ENCODE results near the gene CORIN.

Gene CORIN

DNA sequence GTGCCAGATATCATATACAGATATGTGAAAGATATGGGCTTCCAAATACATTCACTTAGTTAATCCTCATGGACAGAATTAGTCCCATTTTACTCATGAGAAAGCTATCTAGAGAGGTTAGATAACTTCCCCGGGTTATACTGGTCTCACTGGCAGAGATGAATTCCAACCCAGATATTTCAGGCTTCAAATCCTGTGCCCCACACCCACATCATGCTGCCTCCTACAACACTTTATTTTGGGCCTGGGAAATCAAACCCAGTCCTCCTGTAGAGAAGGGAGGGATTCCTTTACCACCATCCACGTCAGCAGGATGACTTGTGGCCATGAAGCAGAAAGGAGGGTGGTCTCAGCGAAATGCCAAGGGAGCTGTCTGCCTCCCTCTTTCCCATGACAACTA lies 239.0 kb downstream of the CORIN start:
- Histone ChIP-seq H3K56ac (ENCODE audit: low read length) (no peak overlapping the region), H3K4me1 (ENCODE audit: control insufficient read depth, low read depth, low read length) (no peaks in the 10 kb centered on the region), H3K79me2 (ENCODE audit: control insufficient read depth, insufficient read depth, low read length) (no peaks in the 10 kb centered on the region), H4K5ac (ENCODE audit: low read length) (no peak overlapping the region), H2AK5ac (ENCODE audit: low read length) (no peak overlapping the region), H3K4me2 (ENCODE audit: low read length) (no peak overlapping the region), H3K18ac (ENCODE audit: low read length) (no peak overlapping the region), H3K27ac (ENCODE audit: low read depth, low read length) (no peak overlapping the region), H3K4me3 (ENCODE audit: low read length) (no peak overlapping the region), H3K36me3 (ENCODE audit: control insufficient read depth, insufficient read depth, low read length) (no peaks in the 10 kb centered on the region), H3K79me1 (ENCODE audit: low read length) (no peaks in the 10 kb centered on the region), H3K9ac (ENCODE audit: low read length) (no peak overlapping the region), H2BK5ac (ENCODE audit: low read length) (no peak overlapping the region), H3K4ac (ENCODE audit: low read depth, low read length) (no peak overlapping the region), H2BK120ac (ENCODE audit: low read depth, low read length) (no peak overlapping the region), H3K23ac (ENCODE audit: low read length) (no peak overlapping the region), H2BK15ac (replicated peaks; ENCODE audit: low read depth) (no peak overlapping the region), H3K27me3 (ENCODE audit: insufficient read depth, low read length, poor library complexity) (no peaks in the 10 kb centered on the region), H4K8ac (ENCODE audit: low read depth, low read length) (no peak overlapping the region)
- no CpG with 5 or more reads among the region's 3 CpGs for WGBS (ENCODE audit: extremely low coverage, insufficient coverage, low lambda C conversion rate)
- DNase-seq, result no peak

DNA sequence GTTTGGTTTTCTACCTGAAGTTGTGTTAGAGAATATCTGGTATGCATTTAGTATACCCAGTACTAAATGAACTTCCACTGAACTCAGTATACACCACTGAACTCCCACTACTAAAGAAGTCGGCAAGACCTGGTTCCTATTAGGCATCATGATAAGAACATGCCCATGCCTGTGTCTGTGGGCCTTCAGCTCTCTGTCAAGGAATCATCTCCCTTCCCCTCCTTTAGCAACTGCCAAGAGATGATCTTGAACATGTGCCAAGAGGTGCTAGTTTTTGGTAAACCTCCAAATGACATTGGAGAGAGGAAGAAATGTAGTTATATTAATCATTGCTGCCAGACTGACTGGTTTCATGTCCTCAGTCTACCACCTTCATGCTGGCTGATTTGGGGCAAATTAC lies 239.5 kb downstream of the CORIN start:
- no peaks in the 10 kb centered on the region for H3K79me2 ChIP-seq (ENCODE audit: control insufficient read depth, insufficient read depth, low read length)
- no peak overlapping the region for H3K4ac ChIP-seq (ENCODE audit: low read depth, low read length)
- WGBS (ENCODE audit: extremely low coverage, insufficient coverage, low lambda C conversion rate), result no CpG with 5 or more reads among the region's 1 CpG
- no peak overlapping the region for H3K4me2 ChIP-seq (ENCODE audit: low read length)
- H2AK5ac ChIP-seq (ENCODE audit: low read length), result no peak overlapping the region
- H3K27me3 ChIP-seq (ENCODE audit: insufficient read depth, low read length, poor library complexity), result no peaks in the 10 kb centered on the region
- H3K27ac ChIP-seq (ENCODE audit: low read depth, low read length), result no peak overlapping the region
- no peak overlapping the region for H3K9ac ChIP-seq (ENCODE audit: low read length)
- no peaks in the 10 kb centered on the region for H3K4me1 ChIP-seq (ENCODE audit: control insufficient read depth, low read depth, low read length)
- H3K23ac ChIP-seq (ENCODE audit: low read length), result no peak overlapping the region
- H4K5ac ChIP-seq (ENCODE audit: low read length), result no peak overlapping the region
- H3K36me3 ChIP-seq (ENCODE audit: control insufficient read depth, insufficient read depth, low read length), result no peaks in the 10 kb centered on the region
- H3K56ac ChIP-seq (ENCODE audit: low read length), result no peak overlapping the region
- H2BK5ac ChIP-seq (ENCODE audit: low read length), result no peak overlapping the region
- no peaks in the 10 kb centered on the region for H3K79me1 ChIP-seq (ENCODE audit: low read length)
- no peak overlapping the region for H2BK120ac ChIP-seq (ENCODE audit: low read depth, low read length)
- DNase-seq, result no peak
- no peak overlapping the region for H3K4me3 ChIP-seq (ENCODE audit: low read length)
- H3K18ac ChIP-seq (ENCODE audit: low read length), result no peak overlapping the region
- no peak overlapping the region for H4K8ac ChIP-seq (ENCODE audit: low read depth, low read length)
- no peak overlapping the region for H2BK15ac ChIP-seq (replicated peaks; ENCODE audit: low read depth)

GRCh38 chr4:47597696-47598095 lies 240.2 kb downstream of the CORIN start:
- H3K27ac ChIP-seq (ENCODE audit: low read depth, low read length), result no peak overlapping the region
- no peaks in the 10 kb centered on the region for H3K36me3 ChIP-seq (ENCODE audit: control insufficient read depth, insufficient read depth, low read length)
- H4K8ac ChIP-seq (ENCODE audit: low read depth, low read length), result no peak overlapping the region
- DNase-seq, result no peak
- no peak overlapping the region for H2AK5ac ChIP-seq (ENCODE audit: low read length)
- H3K4me2 ChIP-seq (ENCODE audit: low read length), result no peak overlapping the region
- no CpG with 5 or more reads among the region's 1 CpG for WGBS (ENCODE audit: extremely low coverage, insufficient coverage, low lambda C conversion rate)
- no peaks in the 10 kb centered on the region for H3K4me1 ChIP-seq (ENCODE audit: control insufficient read depth, low read depth, low read length)
- H3K4me3 ChIP-seq (ENCODE audit: low read length), result no peak overlapping the region
- no peak overlapping the region for H4K5ac ChIP-seq (ENCODE audit: low read length)
- no peaks in the 10 kb centered on the region for H3K79me1 ChIP-seq (ENCODE audit: low read length)
- no peak overlapping the region for H3K9ac ChIP-seq (ENCODE audit: low read length)
- H3K23ac ChIP-seq (ENCODE audit: low read length), result no peak overlapping the region
- H3K79me2 ChIP-seq (ENCODE audit: control insufficient read depth, insufficient read depth, low read length), result no peaks in the 10 kb centered on the region
- H3K56ac ChIP-seq (ENCODE audit: low read length), result no peak overlapping the region
- H2BK5ac ChIP-seq (ENCODE audit: low read length), result no peak overlapping the region
- H3K27me3 ChIP-seq (ENCODE audit: insufficient read depth, low read length, poor library complexity), result no peaks in the 10 kb centered on the region
- no peak overlapping the region for H2BK15ac ChIP-seq (replicated peaks; ENCODE audit: low read depth)
- H2BK120ac ChIP-seq (ENCODE audit: low read depth, low read length), result no peak overlapping the region
- no peak overlapping the region for H3K4ac ChIP-seq (ENCODE audit: low read depth, low read length)
- no peak overlapping the region for H3K18ac ChIP-seq (ENCODE audit: low read length)

- H2BK5ac ChIP-seq (ENCODE audit: low read length), result no peak overlapping the region
- no peaks in the 10 kb centered on the region for H3K79me1 ChIP-seq (ENCODE audit: low read length)
- H3K79me2 ChIP-seq (ENCODE audit: control insufficient read depth, insufficient read depth, low read length), result no peaks in the 10 kb centered on the region
- H3K36me3 ChIP-seq (ENCODE audit: control insufficient read depth, insufficient read depth, low read length), result no peaks in the 10 kb centered on the region
- H3K4ac ChIP-seq (ENCODE audit: low read depth, low read length), result no peak overlapping the region
- no peaks in the 10 kb centered on the region for H3K4me1 ChIP-seq (ENCODE audit: control insufficient read depth, low read depth, low read length)
- no peak overlapping the region for H3K9ac ChIP-seq (ENCODE audit: low read length)
- H3K23ac ChIP-seq (ENCODE audit: low read length), result no peak overlapping the region
- H3K27me3 ChIP-seq (ENCODE audit: insufficient read depth, low read length, poor library complexity), result no peaks in the 10 kb centered on the region
- no peak for DNase-seq
- H4K5ac ChIP-seq (ENCODE audit: low read length), result no peak overlapping the region
- H3K4me2 ChIP-seq (ENCODE audit: low read length), result no peak overlapping the region
- no peak overlapping the region for H3K56ac ChIP-seq (ENCODE audit: low read length)
- H4K8ac ChIP-seq (ENCODE audit: low read depth, low read length), result no peak overlapping the region
- H3K4me3 ChIP-seq (ENCODE audit: low read length), result no peak overlapping the region
- H3K18ac ChIP-seq (ENCODE audit: low read length), result no peak overlapping the region
- H3K27ac ChIP-seq (ENCODE audit: low read depth, low read length), result no peak overlapping the region
- H2BK120ac ChIP-seq (ENCODE audit: low read depth, low read length), result no peak overlapping the region
- no peak overlapping the region for H2AK5ac ChIP-seq (ENCODE audit: low read length)
- no peak overlapping the region for H2BK15ac ChIP-seq (replicated peaks; ENCODE audit: low read depth)
- no CpG with 5 or more reads among the region's 1 CpG for WGBS (ENCODE audit: extremely low coverage, insufficient coverage, low lambda C conversion rate)
These were observed 247.5 kb downstream of the CORIN start for GRCh38 chr4:47590325-47590724.

DNA sequence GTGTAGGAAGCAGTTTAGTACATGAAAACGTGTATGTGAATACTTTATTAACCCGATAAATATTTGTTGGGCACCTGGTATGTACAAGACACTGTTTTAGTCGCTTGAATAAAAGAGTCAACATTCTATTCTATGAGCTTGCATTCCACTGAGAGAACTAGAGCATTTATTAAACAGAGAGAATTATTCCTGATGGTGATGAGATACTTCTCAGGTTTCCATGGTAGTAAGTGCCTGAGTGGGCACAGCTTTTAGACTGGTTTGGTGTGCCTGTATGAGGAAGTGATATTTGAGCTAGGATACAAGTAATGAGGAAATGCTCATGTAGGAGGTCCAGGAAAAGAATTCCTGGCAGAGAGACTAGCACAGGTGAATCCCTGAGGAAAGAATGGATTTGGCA lies 258.6 kb downstream of the CORIN start:
- H3K9ac ChIP-seq (ENCODE audit: low read length), result no peak overlapping the region

DNA sequence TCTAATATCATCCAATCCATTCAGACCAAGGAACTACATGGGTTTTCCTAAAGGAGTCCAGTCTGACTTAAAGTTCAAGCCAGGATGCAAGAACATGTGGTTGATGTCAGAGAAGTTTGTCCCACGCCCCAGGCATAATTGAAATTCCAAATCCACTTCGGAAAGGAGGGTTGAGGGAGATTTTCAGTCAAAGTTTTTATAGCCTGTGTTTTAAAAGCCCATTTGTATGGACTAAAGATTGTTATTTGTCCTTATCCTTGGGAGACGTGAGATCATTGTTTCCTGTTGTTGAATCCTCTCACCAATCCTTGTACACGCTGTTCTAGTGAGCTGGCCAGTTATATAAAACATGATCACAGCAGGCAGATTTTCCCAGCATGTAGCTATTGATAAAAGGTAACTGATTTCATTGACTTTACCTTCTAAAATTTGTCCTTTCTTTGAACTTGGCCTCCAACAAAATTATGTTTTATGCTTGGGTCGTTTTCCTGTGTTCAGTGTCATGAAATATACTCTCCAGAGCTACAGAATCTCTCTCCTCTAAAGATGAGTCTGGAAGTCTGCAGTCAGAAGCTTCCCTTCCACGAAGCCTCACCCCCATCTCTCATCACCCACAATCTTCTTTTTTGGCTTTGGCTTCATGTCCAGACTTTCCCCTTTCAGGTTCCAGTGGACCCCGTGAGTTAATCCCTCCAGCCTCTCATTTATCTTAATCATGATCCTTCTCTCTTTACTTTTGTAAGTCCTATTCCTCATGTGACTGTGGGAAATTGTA lies 259.9 kb downstream of the CORIN start:
- Histone ChIP-seq H3K4me1 (ENCODE audit: control insufficient read depth, low read depth, low read length) (no peaks in the 10 kb centered on the region), H3K27me3 (ENCODE audit: insufficient read depth, low read length, poor library complexity) (no peaks in the 10 kb centered on the region), H4K5ac (ENCODE audit: low read length) (no peak overlapping the region), H2BK120ac (ENCODE audit: low read depth, low read length) (no peak overlapping the region), H3K18ac (ENCODE audit: low read length) (no peak overlapping the region), H2AK5ac (ENCODE audit: low read length) (no peak overlapping the region), H3K27ac (ENCODE audit: low read depth, low read length) (no peak overlapping the region), H3K4me3 (ENCODE audit: low read length) (no peak overlapping the region), H3K36me3 (ENCODE audit: control insufficient read depth, insufficient read depth, low read length) (no peaks in the 10 kb centered on the region), H4K8ac (ENCODE audit: low read depth, low read length) (no peak overlapping the region), H3K4ac (ENCODE audit: low read depth, low read length) (no peak overlapping the region), H3K79me2 (ENCODE audit: control insufficient read depth, insufficient read depth, low read length) (no peaks in the 10 kb centered on the region), H3K23ac (ENCODE audit: low read length) (no peak overlapping the region), H3K79me1 (ENCODE audit: low read length) (no peaks in the 10 kb centered on the region), H3K9ac (ENCODE audit: low read length) (no peak overlapping the region), H3K56ac (ENCODE audit: low read length) (no peak overlapping the region), H2BK5ac (ENCODE audit: low read length) (no peak overlapping the region), H2BK15ac (replicated peaks; ENCODE audit: low read depth) (no peak overlapping the region), H3K4me2 (ENCODE audit: low read length) (no peak overlapping the region)
- no CpG with 5 or more reads among the region's 7 CpGs for WGBS (ENCODE audit: extremely low coverage, insufficient coverage, low lambda C conversion rate)
- no peak for DNase-seq

More for the DNA sequence above, 258.6 kb downstream of the CORIN start:
- Histone ChIP-seq H3K4me3 (ENCODE audit: low read length) (no peak overlapping the region), H4K5ac (ENCODE audit: low read length) (no peak overlapping the region), H4K8ac (ENCODE audit: low read depth, low read length) (no peak overlapping the region), H3K79me2 (ENCODE audit: control insufficient read depth, insufficient read depth, low read length) (no peaks in the 10 kb centered on the region), H3K27ac (ENCODE audit: low read depth, low read length) (no peak overlapping the region), H3K79me1 (ENCODE audit: low read length) (no peaks in the 10 kb centered on the region), H3K36me3 (ENCODE audit: control insufficient read depth, insufficient read depth, low read length) (no peaks in the 10 kb centered on the region), H3K4me2 (ENCODE audit: low read length) (no peak overlapping the region), H2BK120ac (ENCODE audit: low read depth, low read length) (no peak overlapping the region), H2BK15ac (replicated peaks; ENCODE audit: low read depth) (no peak overlapping the region), H2BK5ac (ENCODE audit: low read length) (no peak overlapping the region), H3K23ac (ENCODE audit: low read length) (no peak overlapping the region), H2AK5ac (ENCODE audit: low read length) (no peak overlapping the region), H3K4ac (ENCODE audit: low read depth, low read length) (no peak overlapping the region), H3K4me1 (ENCODE audit: control insufficient read depth, low read depth, low read length) (no peaks in the 10 kb centered on the region), H3K56ac (ENCODE audit: low read length) (no peak overlapping the region), H3K18ac (ENCODE audit: low read length) (no peak overlapping the region), H3K27me3 (ENCODE audit: insufficient read depth, low read length, poor library complexity) (no peaks in the 10 kb centered on the region)
- no CpG with 5 or more reads among the region's 3 CpGs for WGBS (ENCODE audit: extremely low coverage, insufficient coverage, low lambda C conversion rate)
- DNase-seq, result no peak
